ENCODE results near the gene ADGRB2.

ADGRB2 gene

DNA sequence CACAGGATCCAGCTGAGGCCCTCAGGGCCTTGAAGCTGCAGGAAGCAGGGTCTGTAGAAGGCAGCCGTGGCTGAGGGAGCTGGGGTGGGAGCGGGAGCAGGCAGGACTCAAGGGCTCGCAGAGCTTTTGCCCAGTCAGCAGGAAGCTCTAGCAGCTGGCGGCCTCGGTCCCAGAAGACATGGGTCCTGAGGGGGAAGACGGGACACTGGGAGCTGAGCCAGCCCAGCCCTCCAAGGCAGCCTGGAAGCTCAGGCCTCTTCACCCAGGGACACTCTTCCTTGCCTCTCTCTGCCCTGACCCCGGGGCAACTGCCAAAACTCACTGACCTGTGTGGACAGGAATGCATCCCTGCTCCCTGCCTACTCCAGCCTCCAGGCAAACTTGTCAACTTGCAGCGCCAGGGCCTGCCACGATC, 8.9 kb downstream of the ADGRB2 start:
- TF ChIP-seq, protein P1, sequence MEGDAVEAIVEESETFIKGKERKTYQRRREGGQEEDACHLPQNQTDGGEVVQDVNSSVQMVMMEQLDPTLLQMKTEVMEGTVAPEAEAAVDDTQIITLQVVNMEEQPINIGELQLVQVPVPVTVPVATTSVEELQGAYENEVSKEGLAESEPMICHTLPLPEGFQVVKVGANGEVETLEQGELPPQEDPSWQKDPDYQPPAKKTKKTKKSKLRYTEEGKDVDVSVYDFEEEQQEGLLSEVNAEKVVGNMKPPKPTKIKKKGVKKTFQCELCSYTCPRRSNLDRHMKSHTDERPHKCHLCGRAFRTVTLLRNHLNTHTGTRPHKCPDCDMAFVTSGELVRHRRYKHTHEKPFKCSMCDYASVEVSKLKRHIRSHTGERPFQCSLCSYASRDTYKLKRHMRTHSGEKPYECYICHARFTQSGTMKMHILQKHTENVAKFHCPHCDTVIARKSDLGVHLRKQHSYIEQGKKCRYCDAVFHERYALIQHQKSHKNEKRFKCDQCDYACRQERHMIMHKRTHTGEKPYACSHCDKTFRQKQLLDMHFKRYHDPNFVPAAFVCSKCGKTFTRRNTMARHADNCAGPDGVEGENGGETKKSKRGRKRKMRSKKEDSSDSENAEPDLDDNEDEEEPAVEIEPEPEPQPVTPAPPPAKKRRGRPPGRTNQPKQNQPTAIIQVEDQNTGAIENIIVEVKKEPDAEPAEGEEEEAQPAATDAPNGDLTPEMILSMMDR (IDR thresholded peaks at IDR 0.05; ENCODE audit: insufficient read depth, low read length, poor library complexity, severe bottlenecking), result no peak
- no peak for TF ChIP-seq EZH2phosphoT487 (conservative IDR thresholded peaks at IDR 0.05; ENCODE audit: low read length)
- no peak overlapping the region for H3K9ac ChIP-seq (ENCODE audit: low read length)
- H3K4me2 ChIP-seq (ENCODE audit: low read depth, low read length, poor library complexity, severe bottlenecking), result no peak overlapping the region
- H3K27ac ChIP-seq (ENCODE audit: low read depth, low read length), result no peak overlapping the region
- no peaks in the 10 kb centered on the region for H3F3A ChIP-seq (ENCODE audit: insufficient read depth)
- H3K4me3 ChIP-seq (ENCODE audit: insufficient read depth, low read length, poor library complexity, severe bottlenecking), result no peak overlapping the region
- H3K9me2 ChIP-seq (replicated peaks; ENCODE audit: insufficient read depth, low read length), result no peaks in the 10 kb centered on the region
- no peaks in the 10 kb centered on the region for H3K36me3 ChIP-seq (ENCODE audit: low read length)
- H2AFZ ChIP-seq (ENCODE audit: low read depth, low read length, severe bottlenecking), result no peak overlapping the region
- H4K20me1 ChIP-seq (ENCODE audit: low read depth, low read length), result peaks cover 5% of the 10 kb centered on the region; the same call in 1 of the 2 replicates
- no peaks in the 10 kb centered on the region for H3K9me3 ChIP-seq (ENCODE audit: insufficient read depth, low read length)
- no peaks in the 10 kb centered on the region for H3K79me2 ChIP-seq (ENCODE audit: insufficient read depth, low read length)
- no peaks in the 10 kb centered on the region for H3K27me3 ChIP-seq (ENCODE audit: low read length)

DNA sequence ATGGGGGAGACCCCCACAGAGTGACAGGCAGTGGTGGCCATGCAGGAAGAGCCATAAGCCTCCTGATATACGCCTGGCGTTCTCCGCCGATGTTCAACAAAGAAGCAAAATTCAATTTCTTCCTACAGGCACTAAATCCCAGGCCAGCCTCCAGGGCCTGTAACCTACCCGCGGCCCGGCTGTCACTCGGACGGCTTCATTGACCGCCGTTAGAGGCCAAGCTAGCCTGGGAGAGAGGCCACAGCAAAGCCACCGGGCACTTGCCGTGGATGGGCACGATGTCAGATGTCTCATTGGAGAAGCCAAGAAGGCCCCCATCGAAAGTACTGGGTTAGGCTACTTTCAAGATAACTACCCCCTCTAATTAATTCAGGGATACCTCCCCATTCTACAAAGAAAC, 9.7 kb downstream of the ADGRB2 start:
- H3K27me3 ChIP-seq (ENCODE audit: low read length), result no peaks in the 10 kb centered on the region
- TF ChIP-seq, protein P1 (IDR thresholded peaks at IDR 0.05; ENCODE audit: insufficient read depth, low read length, poor library complexity, severe bottlenecking), result no peak
- TF ChIP-seq EZH2phosphoT487 (conservative IDR thresholded peaks at IDR 0.05; ENCODE audit: low read length), result no peak
- no peak overlapping the region for H3K9ac ChIP-seq (ENCODE audit: low read length)
- no peaks in the 10 kb centered on the region for H3K9me3 ChIP-seq (ENCODE audit: insufficient read depth, low read length)
- H3K27ac ChIP-seq (ENCODE audit: low read depth, low read length), result no peak overlapping the region
- no peaks in the 10 kb centered on the region for H3F3A ChIP-seq (ENCODE audit: insufficient read depth)
- peaks cover 5% of the 10 kb centered on the region; the same call in 1 of the 2 replicates for H4K20me1 ChIP-seq (ENCODE audit: low read depth, low read length)
- H3K79me2 ChIP-seq (ENCODE audit: insufficient read depth, low read length), result no peaks in the 10 kb centered on the region
- no peaks in the 10 kb centered on the region for H3K9me2 ChIP-seq (replicated peaks; ENCODE audit: insufficient read depth, low read length)
- H2AFZ ChIP-seq (ENCODE audit: low read depth, low read length, severe bottlenecking), result no peak overlapping the region
- no peaks in the 10 kb centered on the region for H3K36me3 ChIP-seq (ENCODE audit: low read length)
- no peak overlapping the region for H3K4me3 ChIP-seq (ENCODE audit: insufficient read depth, low read length, poor library complexity, severe bottlenecking)
- no peak overlapping the region for H3K4me2 ChIP-seq (ENCODE audit: low read depth, low read length, poor library complexity, severe bottlenecking)

DNA sequence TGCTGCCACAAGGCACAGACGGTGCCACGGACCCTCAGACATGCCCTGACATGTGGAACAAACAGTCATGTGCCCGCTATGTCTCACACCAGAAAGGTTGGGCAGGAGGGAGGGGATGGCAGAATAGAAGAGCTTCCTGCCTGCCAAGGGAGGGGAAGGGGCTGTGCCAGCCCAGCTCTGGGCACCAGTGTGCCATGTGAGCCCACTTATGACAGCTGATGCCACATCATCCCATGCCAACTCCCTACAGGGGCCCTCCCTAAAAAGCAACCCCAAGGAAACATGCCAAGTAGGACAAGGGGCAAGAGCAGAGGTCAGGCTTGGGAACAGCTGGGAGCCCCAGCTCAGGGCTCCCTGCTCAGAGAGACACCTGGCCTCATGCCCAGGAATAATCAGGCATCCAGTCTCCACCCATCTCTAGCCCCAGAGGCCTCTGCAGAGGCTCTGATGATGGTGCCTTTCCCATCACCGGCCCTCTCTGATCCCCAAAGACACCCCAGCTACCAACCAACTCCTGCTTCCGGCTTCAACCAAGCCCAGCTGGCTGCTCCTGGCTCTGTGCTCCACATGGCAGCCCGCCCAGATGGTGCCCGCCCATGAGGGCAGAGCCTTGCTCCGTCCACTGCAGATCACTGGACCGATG, 10.3 kb downstream of the ADGRB2 start:
- H3K9ac ChIP-seq (ENCODE audit: low read length), result no peak overlapping the region
- H4K20me1 ChIP-seq (ENCODE audit: low read depth, low read length), result peaks cover 5% of the 10 kb centered on the region; the same call in 1 of the 2 replicates
- H3K9me3 ChIP-seq (ENCODE audit: insufficient read depth, low read length), result no peaks in the 10 kb centered on the region
- no peaks in the 10 kb centered on the region for H3F3A ChIP-seq (ENCODE audit: insufficient read depth)
- H3K27me3 ChIP-seq (ENCODE audit: low read length), result no peaks in the 10 kb centered on the region
- H3K27ac ChIP-seq (ENCODE audit: low read depth, low read length), result no peak overlapping the region
- TF ChIP-seq, protein P1 (IDR thresholded peaks at IDR 0.05; ENCODE audit: insufficient read depth, low read length, poor library complexity, severe bottlenecking), result no peak
- no peak for TF ChIP-seq EZH2phosphoT487 (conservative IDR thresholded peaks at IDR 0.05; ENCODE audit: low read length)
- no peaks in the 10 kb centered on the region for H3K79me2 ChIP-seq (ENCODE audit: insufficient read depth, low read length)
- no peak overlapping the region for H3K4me2 ChIP-seq (ENCODE audit: low read depth, low read length, poor library complexity, severe bottlenecking)
- H3K9me2 ChIP-seq (replicated peaks; ENCODE audit: insufficient read depth, low read length), result no peaks in the 10 kb centered on the region
- no peak overlapping the region for H3K4me3 ChIP-seq (ENCODE audit: insufficient read depth, low read length, poor library complexity, severe bottlenecking)
- no peaks in the 10 kb centered on the region for H3K36me3 ChIP-seq (ENCODE audit: low read length)
- H2AFZ ChIP-seq (ENCODE audit: low read depth, low read length, severe bottlenecking), result no peak overlapping the region
